Measurements from ENCODE around the gene TMEM134. TPM values are rescaled to one million over a fixed set of nuclear protein-coding genes. Genes with fewer than 3 reads are reported as not detected.
"Not testable (repeated sequence)": the region's sequence is repeated elsewhere in the genome, so short reads cannot be mapped to it uniquely, and the experiment has no call there.

TMEM134 gene
- total RNA-seq, 4 donors from 2014 or later = 109 to 205 (median 145) TPM

DNA sequence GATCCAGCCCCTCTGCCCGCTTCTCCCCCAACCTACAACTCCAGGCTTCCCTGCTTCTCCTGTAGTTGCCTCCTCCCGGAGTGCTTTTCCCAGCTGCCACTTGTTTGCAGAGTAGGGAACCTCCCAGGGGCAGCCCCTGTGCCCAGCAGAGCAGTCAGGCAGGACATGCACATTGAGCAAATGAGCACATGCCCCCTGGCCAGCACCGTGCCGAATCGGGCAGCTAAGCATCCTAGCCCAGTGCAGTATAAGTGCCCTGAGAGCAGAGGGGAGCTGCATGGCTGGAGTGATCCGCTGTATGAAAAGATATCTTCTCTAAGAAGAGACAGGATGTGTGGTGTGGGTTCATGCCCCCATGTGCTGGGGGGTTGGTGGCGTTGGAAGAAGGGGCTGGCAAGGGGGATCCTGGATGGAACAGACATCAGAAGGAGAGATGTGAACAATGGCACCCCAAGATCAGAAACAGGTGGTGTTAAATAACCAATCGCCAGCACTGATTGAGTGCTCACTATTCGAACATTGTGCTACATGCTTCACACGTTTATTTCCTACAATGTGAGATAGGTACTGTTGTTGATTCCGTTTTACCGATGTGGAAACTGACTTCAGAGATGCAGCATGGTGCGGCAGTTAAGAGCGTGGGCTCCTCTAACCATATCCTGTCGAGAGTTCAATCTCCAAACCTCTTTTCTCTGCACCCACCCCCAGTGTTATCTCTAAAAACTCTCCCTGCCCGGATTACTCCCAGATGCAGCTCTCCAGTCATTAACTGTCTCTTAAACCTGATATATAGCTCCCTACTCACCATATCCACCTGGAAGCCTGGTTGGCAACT lies 15.0 kb upstream of the TMEM134 start:
- H3K36me3 ChIP-seq = peaks cover 0 to 23% (median 17%) of the 10 kb centered on the region in 3 donors
- intact Hi-C loops (cut with DNase I) = no loop called here
- H3K27ac ChIP-seq = peak overlapping the region; percentile 80 to 92 (median 89)
- peak overlapping the region; percentile 35 to 73 (median 56) for H3K4me3 ChIP-seq
- peaks cover 19 to 48% (median 23%) of the 10 kb centered on the region in 3 donors for H3K4me1 ChIP-seq
- no peak for TF ChIP-seq POLR2A (IDR thresholded peaks at IDR 0.05)
- TF ChIP-seq, protein P1, sequence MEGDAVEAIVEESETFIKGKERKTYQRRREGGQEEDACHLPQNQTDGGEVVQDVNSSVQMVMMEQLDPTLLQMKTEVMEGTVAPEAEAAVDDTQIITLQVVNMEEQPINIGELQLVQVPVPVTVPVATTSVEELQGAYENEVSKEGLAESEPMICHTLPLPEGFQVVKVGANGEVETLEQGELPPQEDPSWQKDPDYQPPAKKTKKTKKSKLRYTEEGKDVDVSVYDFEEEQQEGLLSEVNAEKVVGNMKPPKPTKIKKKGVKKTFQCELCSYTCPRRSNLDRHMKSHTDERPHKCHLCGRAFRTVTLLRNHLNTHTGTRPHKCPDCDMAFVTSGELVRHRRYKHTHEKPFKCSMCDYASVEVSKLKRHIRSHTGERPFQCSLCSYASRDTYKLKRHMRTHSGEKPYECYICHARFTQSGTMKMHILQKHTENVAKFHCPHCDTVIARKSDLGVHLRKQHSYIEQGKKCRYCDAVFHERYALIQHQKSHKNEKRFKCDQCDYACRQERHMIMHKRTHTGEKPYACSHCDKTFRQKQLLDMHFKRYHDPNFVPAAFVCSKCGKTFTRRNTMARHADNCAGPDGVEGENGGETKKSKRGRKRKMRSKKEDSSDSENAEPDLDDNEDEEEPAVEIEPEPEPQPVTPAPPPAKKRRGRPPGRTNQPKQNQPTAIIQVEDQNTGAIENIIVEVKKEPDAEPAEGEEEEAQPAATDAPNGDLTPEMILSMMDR (IDR thresholded peaks at IDR 0.05) = no peak
- 78 to 81% methylated on average over 10 to 12 of the region's 16 CpGs for WGBS, 2 donors
- H3K27me3 ChIP-seq = no peaks in the 10 kb centered on the region
- no peak for DNase-seq
- H3K9me3 ChIP-seq = no peaks in the 10 kb centered on the region

DNA sequence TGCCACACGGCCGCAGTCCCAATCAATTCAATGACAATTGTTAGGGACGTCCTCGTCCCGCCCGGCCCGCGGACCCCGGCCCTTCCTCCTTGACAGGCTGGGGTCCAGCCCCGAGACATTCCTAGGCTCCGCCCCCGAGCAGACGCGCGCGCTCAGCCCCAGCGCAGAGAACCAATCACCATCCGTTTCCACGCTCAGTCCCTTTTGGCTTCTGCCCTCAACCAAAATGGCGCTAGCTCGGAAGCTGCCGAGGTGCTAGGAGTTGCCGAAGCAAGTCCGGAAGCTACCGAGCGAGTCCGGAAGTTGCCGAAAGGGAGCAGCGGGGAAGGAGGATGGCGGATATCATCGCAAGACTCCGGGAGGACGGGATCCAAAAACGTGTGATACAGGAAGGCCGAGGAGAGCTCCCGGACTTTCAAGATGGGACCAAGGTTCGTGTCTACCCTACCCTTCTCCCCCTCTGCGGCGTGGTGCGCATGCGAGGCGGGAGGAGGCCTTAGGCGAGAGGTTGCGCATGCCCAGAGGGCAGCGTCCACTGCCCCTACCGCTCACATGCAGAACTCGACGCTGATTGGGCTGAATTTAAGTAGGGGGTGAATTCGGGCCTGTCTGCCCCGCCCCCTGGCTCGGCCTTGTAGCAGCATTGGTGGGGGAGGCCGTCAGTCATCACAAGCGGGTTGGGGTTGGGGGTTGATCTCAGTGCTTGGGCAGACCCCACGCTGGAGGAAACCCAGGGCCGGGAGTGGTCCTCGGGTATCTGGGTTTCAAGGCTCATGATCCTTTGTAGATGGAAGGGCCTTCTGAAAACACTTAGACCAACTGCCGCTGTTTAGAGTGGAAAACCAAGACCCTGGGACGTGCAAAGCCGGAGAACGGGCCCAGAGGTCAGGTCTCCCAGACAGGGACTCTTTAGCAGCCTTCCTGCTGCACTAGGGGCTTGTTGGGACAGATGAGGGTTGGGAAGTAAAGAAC lies 14.1 kb upstream of the TMEM134 start, which contains the start of gene AIP:
TSS of gene AIP (plus strand) at position 200 of the 972 bp plus-strand sequence. CDS start at position 333, 133 bp downstream.
- peak in 2 of 4 donors; percentile 47 to 63 for TF ChIP-seq POLR2A (IDR thresholded peaks at IDR 0.05)
- TF ChIP-seq, protein P1 (IDR thresholded peaks at IDR 0.05) = peak in 3 of 6 experiments; percentile 28 to 47 (median 43)
- Histone ChIP-seq H3K9me3 (no peaks in the 10 kb centered on the region), H3K27me3 (no peaks in the 10 kb centered on the region), H3K36me3 (peaks cover 0 to 16% (median 14%) of the 10 kb centered on the region in 3 donors), H3K4me3 (peak within 1 kb of the TSS; percentile 35 to 73 (median 56)), H3K27ac (peak within 1 kb of the TSS; percentile 80 to 92 (median 89)), H3K4me1 (peaks cover 19 to 50% (median 23%) of the 10 kb centered on the region in 3 donors)
- peak; percentile 86 for DNase-seq
- intact Hi-C loops (cut with DNase I) = no loop called here
- 1 to 12% methylated on average over 23 to 35 of the region's 60 CpGs for WGBS, 2 donors

DNA sequence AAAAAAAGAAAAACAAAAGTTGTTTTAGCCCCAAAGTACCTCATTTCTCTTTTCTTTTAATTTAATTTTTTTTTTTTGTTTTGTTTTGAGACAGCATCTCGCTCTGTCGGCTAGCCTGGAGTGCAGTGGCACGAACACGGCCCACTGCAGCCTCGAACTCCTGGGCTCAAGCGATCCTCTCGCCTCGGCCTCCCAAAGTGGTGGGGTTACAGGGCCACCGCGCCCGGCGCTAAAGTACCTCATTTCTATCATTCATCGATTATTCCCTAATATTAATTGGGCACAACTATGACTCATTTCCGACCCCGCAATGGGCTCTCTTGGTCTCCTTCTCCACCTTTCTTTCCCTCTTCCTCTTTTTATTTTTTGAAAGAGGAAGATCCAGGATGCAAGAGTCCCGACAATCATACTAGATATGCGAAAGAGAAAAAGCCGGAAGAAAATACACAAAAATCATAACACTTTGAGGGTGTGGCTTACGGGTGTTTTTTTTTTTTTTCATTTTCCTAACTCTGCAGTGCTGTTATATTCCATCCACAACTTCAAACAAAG lies 13.3 kb upstream of the TMEM134 start:
- Histone ChIP-seq H3K27me3 (no peaks in the 10 kb centered on the region), H3K9me3 (no peaks in the 10 kb centered on the region), H3K36me3 (peaks cover 0 to 8% (median 6%) of the 10 kb centered on the region in 3 donors), H3K27ac (peak overlapping the region; percentile 80 to 92 (median 89)), H3K4me1 (peaks cover 19 to 55% (median 23%) of the 10 kb centered on the region in 3 donors), H3K4me3 (peak overlapping the region; percentile 35 to 73 (median 56))
- intact Hi-C loops (cut with DNase I) = no loop called here
- no peak for TF ChIP-seq POLR2A (IDR thresholded peaks at IDR 0.05)
- TF ChIP-seq, protein P1 (IDR thresholded peaks at IDR 0.05) = no peak
- 25 to 34% methylated on average over 19 of the region's 19 CpGs for WGBS, 2 donors
- no peak for DNase-seq

DNA sequence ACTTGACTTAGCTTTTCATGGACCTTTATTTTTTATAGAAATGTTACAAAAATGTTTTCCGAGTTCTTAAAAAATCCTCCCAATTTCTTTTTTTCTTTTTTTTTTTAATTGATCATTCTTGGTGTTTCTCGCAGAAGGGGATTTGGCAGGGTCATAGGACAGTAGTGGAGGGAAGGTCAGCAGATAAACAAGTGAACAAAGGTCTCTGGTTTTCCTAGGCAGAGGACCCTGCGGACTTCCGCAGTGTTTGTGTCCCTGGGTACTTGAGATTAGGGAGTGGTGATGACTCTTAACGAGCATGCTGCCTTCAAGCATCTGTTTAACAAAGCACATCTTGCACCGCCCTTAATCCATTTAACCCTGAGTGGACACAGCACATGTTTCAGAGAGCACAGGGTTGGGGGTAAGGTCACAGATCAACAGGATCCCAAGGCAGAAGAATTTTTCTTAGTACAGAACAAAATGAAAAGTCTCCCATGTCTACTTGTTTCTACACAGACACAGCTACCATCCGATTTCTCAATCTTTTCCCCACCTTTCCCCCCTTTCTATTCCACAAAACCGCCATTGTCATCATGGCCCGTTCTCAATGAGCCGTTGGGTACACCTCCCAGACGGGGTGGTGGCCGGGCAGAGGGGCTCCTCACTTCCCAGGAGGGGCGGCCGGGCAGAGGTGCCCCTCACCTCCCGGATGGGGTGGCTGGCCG lies 8.4 kb upstream of the TMEM134 start:
- intact Hi-C loops (cut with DNase I); H3K27ac ChIP-seq; H3K36me3 ChIP-seq; DNase-seq; H3K9me3 ChIP-seq; H3K27me3 ChIP-seq; H3K4me3 ChIP-seq: not testable (repeated sequence)
- H3K4me1 ChIP-seq = peaks cover 0 to 28% (median 0%) of the 10 kb centered on the region in 3 donors
- WGBS, 2 donors = 82 to 84% methylated on average over 9 to 11 of the region's 16 CpGs

DNA sequence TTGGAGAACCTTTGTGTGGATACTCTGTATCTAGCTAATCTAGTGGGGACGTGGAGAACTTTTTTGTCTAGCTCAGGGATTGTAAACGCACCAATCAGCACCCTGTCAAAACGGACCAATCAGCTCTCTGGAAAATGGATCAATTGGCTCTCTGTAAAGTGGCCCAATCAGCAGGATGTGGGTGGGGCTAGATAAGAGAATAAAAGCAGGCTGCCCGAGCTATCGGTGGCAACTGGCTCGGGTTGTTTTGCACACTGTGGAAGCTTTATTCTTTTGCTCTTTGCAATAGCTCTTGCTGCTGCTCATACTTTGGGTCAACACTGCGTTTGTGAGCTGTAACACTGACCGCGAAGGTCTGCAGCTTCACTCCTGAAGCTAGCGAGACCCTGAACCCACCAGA lies 7.6 kb upstream of the TMEM134 start:
- 73 to 78% methylated on average over 7 of the region's 10 CpGs for WGBS, 2 donors
- H3K4me1 ChIP-seq = peaks cover 0 to 22% (median 0%) of the 10 kb centered on the region in 3 donors
- H3K4me3 ChIP-seq; H3K36me3 ChIP-seq; DNase-seq; H3K9me3 ChIP-seq; intact Hi-C loops (cut with DNase I); H3K27me3 ChIP-seq; H3K27ac ChIP-seq: not testable (repeated sequence)

All from esophagus squamous epithelium (tissue), 5 donors.